SK-N-SH treated with all-trans-retinoic acid at 6 μM for 48 hours (cell line): ENCODE data around the gene IFIT3.

ENCODE experiments used
- ATAC-seq: fragments of 200-7000 bp; cut with Tn5 transposase; 3 replicates; pipeline ENCODE4 v1.9.1; 2020; ENCODE audit warnings: mild to moderate bottlenecking, moderate library complexity
- ARNTL ChIP-seq: fragments of 450-650 bp; formaldehyde crosslinking; IDR thresholded peaks from 2 replicates; pipeline ENCODE4 v1.5.0; 2020; ENCODE audit warnings: low read depth, mild to moderate bottlenecking, moderate library complexity, borderline replicate concordance
- BACH2 ChIP-seq: fragments of 250-450 bp; sonication (Bioruptor Pico); IDR thresholded peaks from 2 replicates; pipeline ENCODE4 v1.9.0; 2021; ENCODE audit warnings: mild to moderate bottlenecking, borderline replicate concordance
- CREB5 ChIP-seq: fragments of 250-450 bp; sonication (Bioruptor Pico); IDR thresholded peaks from 2 replicates; pipeline ENCODE4 v1.5.1; 2020; ENCODE audit warnings: low read depth, mild to moderate bottlenecking, moderate library complexity
- CSDC2 ChIP-seq: fragments of 250-450 bp; sonication (Bioruptor Pico); IDR thresholded peaks from 2 replicates; pipeline ENCODE4 v1.5.0; 2020; ENCODE audit warnings: mild to moderate bottlenecking, moderate library complexity
- CSRNP3 ChIP-seq: fragments of 250-450 bp; sonication (Bioruptor Pico); IDR thresholded peaks from 2 replicates; pipeline ENCODE4 v1.5.1; 2021; ENCODE audit warnings: mild to moderate bottlenecking, moderate library complexity
- ESRRG ChIP-seq: fragments of 250-450 bp; sonication (Bioruptor Pico); IDR thresholded peaks from 2 replicates; pipeline ENCODE4 v1.6.1; 2021; ENCODE audit warnings: mild to moderate bottlenecking
- GLIS3 ChIP-seq: fragments of 250-450 bp; sonication (Bioruptor Pico); IDR thresholded peaks from 2 replicates; pipeline ENCODE4 v1.5.0; 2020; ENCODE audit warnings: mild to moderate bottlenecking, moderate library complexity
- ISL1 ChIP-seq: fragments of 250-450 bp; sonication (Bioruptor Pico); IDR thresholded peaks from 2 replicates; pipeline ENCODE4 v2.1.2; 2022; ENCODE audit warnings: mild to moderate bottlenecking, moderate library complexity
- OSR1 ChIP-seq: fragments of 250-450 bp; sonication (Bioruptor Pico); IDR thresholded peaks from 2 replicates; pipeline ENCODE4 v1.8.0; 2022; ENCODE audit warnings: moderate library complexity, mild to moderate bottlenecking, inconsistent platforms
- PATZ1 ChIP-seq: fragments of 250-450 bp; sonication (Bioruptor Pico); IDR thresholded peaks from 2 replicates; pipeline ENCODE4 v1.8.0; 2020; ENCODE audit warnings: mild to moderate bottlenecking, moderate library complexity, borderline replicate concordance
- POU6F1 ChIP-seq: fragments of 250-450 bp; sonication (Bioruptor Pico); IDR thresholded peaks from 2 replicates; pipeline ENCODE4 v1.8.0; 2021; ENCODE audit warnings: low read depth, mild to moderate bottlenecking, moderate library complexity, borderline replicate concordance
- PPARA ChIP-seq: fragments of 250-450 bp; sonication (Bioruptor Pico); IDR thresholded peaks from 2 replicates; pipeline ENCODE4 v1.5.0; 2020; ENCODE audit warnings: mild to moderate bottlenecking, borderline replicate concordance
- RARB ChIP-seq: fragments of 250-450 bp; sonication (Bioruptor Pico); IDR thresholded peaks from 2 replicates; pipeline ENCODE4 v1.8.0; 2021; ENCODE audit warnings: mild to moderate bottlenecking, moderate library complexity
- SNAI2 ChIP-seq: fragments of 250-450 bp; sonication (Bioruptor Pico); IDR thresholded peaks from 2 replicates; pipeline ENCODE4 v1.5.0; 2020; ENCODE audit warnings: mild to moderate bottlenecking, moderate library complexity
- TCF4 ChIP-seq: fragments of 250-450 bp; sonication (Bioruptor Pico); IDR thresholded peaks from 2 replicates; pipeline ENCODE4 v1.8.0; 2021; ENCODE audit warnings: mild to moderate bottlenecking, moderate library complexity, borderline replicate concordance
- TOX ChIP-seq: fragments of 250-450 bp; sonication (Bioruptor Pico); IDR thresholded peaks from 2 replicates; pipeline ENCODE4 v1.8.0; 2021; ENCODE audit warnings: mild to moderate bottlenecking, moderate library complexity, borderline replicate concordance
- TSHZ2 ChIP-seq: fragments of 250-450 bp; sonication (Bioruptor Pico); IDR thresholded peaks from 2 replicates; pipeline ENCODE4 v1.5.0; 2020; ENCODE audit warnings: mild to moderate bottlenecking, moderate library complexity
- ZC3H10 ChIP-seq: fragments of 250-450 bp; sonication (Bioruptor Pico); IDR thresholded peaks from 2 replicates; pipeline ENCODE4 v1.5.1; 2021; ENCODE audit warnings: mild to moderate bottlenecking, moderate library complexity
- ZFP3 ChIP-seq: fragments of 250-450 bp; sonication (Bioruptor Pico); IDR thresholded peaks from 2 replicates; pipeline ENCODE4 v1.5.0; 2020; ENCODE audit warnings: mild to moderate bottlenecking, moderate library complexity
- ZFP30 ChIP-seq: fragments of 450-650 bp; formaldehyde crosslinking; IDR thresholded peaks from 2 replicates; pipeline ENCODE4 v1.5.0; 2022; ENCODE audit warnings: mild to moderate bottlenecking, moderate library complexity
- ZNF565 ChIP-seq: fragments of 450-650 bp; formaldehyde crosslinking; conservative IDR thresholded peaks from 2 replicates; pipeline ENCODE4 v1.5.0; 2020; ENCODE audit warnings: low read depth, mild to moderate bottlenecking, moderate library complexity
- ZNF70 ChIP-seq: fragments of 450-650 bp; formaldehyde crosslinking; IDR thresholded peaks from 2 replicates; pipeline ENCODE4 v1.5.0; 2020; ENCODE audit warnings: mild to moderate bottlenecking, moderate library complexity

IFIT3 gene

DNA sequence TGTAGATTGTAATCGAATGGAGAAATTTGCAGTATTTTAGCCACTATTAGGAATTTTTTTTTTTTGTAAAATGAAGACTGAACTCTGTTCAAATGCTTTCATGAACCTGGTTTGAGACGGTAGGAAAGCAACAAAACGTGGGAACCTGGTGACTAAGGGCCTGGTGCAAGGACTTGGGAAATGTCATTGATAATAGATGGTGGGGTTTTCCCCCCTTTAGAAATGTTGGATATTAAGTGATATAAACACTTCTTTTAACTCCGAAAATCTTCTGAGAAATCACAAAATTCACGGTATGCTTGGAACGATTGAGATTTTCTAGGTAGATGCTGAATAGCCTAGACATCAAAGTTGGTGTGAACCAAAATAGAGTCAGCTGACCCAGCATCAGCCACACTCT, 19.5 kb upstream of the IFIT3 start:
- no peak for TF ChIP-seq RARB (CRISPR knock-in tag)
- TF ChIP-seq ZFP30 (CRISPR knock-in tag), result no peak
- TF ChIP-seq ISL1 (CRISPR knock-in tag), result no peak
- TF ChIP-seq ESRRG (CRISPR knock-in tag), result no peak
- TF ChIP-seq CREB5 (CRISPR knock-in tag), result no peak
- TF ChIP-seq TSHZ2 (CRISPR knock-in tag), result no peak
- TF ChIP-seq TOX (CRISPR knock-in tag), result no peak
- no peak for TF ChIP-seq PPARA (CRISPR knock-in tag)
- no peak for TF ChIP-seq SNAI2
- no peak for TF ChIP-seq OSR1 (CRISPR knock-in tag)
- TF ChIP-seq CSDC2 (CRISPR knock-in tag), result no peak
- no peak for TF ChIP-seq TCF4 (CRISPR knock-in tag)
- TF ChIP-seq CSRNP3, result no peak
- TF ChIP-seq PATZ1, result no peak
- no peak for TF ChIP-seq ZNF565 (CRISPR knock-in tag)
- ATAC-seq, result no peak

DNA sequence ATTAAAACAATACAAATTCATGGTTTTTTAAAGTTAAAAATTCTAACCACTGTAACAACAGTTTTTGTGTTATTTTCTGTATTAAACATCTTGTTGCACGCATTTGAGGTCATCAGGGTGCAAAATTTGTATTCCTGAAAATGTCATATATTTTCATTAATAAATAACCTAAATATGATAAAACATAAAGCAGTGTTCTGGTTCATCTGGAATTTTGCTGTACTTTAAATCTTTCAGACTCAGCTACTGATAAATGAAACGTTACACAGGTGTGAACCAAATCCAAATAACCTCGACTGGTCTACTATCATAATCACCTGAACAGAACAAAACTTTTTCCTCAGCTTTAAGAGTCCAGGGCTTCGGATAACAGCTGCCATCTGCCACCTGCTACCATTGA, 19.1 kb upstream of the IFIT3 start:
- TF ChIP-seq ESRRG (CRISPR knock-in tag), result no peak
- TF ChIP-seq, all 23 proteins: peak for 0
- ATAC-seq, result no peak

DNA sequence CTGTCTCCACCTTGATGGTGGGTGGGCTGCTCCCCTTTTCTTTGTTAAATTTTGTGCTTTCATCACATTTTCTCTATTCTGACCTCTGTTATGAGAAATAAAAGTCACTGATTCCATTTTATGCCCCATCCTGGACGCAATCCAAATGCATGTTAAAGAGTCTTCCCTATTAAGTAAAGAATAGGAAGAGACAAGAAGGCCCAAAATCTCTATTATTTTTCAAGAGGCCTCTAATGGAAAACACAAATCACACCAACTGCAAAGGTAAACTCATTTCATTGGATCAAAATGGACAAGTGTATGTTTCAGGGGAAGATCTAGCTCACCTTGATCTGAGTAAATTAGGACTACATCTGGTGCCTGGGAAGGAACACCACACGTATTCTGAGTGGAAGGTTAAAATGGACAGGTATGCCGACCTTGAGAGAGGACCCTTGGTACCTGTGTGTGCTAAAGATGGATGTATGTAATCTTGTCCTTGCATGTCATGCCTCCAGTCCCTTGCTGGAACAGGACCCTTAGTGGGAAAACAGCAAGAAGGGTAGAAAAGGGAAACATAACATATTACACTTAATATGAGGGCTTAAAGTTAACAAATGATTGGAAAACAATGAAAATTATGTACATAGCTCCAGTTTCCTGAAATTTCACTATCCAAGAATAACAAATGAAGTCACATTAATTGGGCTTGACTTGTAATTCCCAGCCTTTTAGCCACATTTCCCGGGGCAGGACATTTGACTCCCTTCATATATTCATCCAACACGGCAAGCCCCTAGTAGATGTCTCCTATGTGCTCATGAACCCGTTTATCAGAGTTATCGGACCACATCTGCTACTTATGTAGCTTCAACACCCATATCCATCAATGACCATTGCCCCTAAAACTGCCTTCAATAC, 18.4 kb upstream of the IFIT3 start:
- ATAC-seq, result no peak
- TF ChIP-seq ISL1 (CRISPR knock-in tag), result no peak
- no peak for TF ChIP-seq TCF4 (CRISPR knock-in tag)
- TF ChIP-seq ZFP3 (CRISPR knock-in tag), result no peak
- TF ChIP-seq OSR1 (CRISPR knock-in tag), result no peak
- TF ChIP-seq BACH2, result no peak
- TF ChIP-seq ZNF70, result no peak
- no peak for TF ChIP-seq ESRRG (CRISPR knock-in tag)
- no peak for TF ChIP-seq RARB (CRISPR knock-in tag)
- TF ChIP-seq ZC3H10 (CRISPR knock-in tag), result no peak
- TF ChIP-seq ZNF565 (CRISPR knock-in tag), result no peak
- no peak for TF ChIP-seq ARNTL (CRISPR knock-in tag)
- no peak for TF ChIP-seq GLIS3 (CRISPR knock-in tag)
- TF ChIP-seq SNAI2, result no peak
- no peak for TF ChIP-seq ZFP30 (CRISPR knock-in tag)
- no peak for TF ChIP-seq POU6F1 (CRISPR knock-in tag)
- TF ChIP-seq CSRNP3, result no peak
